ENCODE measurements around the gene KIR3DL1.
"Not testable (repeated sequence)": the region's sequence is repeated elsewhere in the genome, so short reads cannot be mapped to it uniquely, and the experiment has no call there.

KIR3DL1 gene

GRCh38 chr19:54777851-54778250 lies 38.4 kb upstream of the KIR3DL1 start:
- H2AFZ ChIP-seq (ENCODE audit: low read length); H4K20me1 ChIP-seq (ENCODE audit: insufficient read depth, low read length); H3K4me2 ChIP-seq (ENCODE audit: low read length); H3K9me2 ChIP-seq (ENCODE audit: low read depth, low read length); H3K27ac ChIP-seq (ENCODE audit: low read depth, low read length, poor library complexity, severe bottlenecking); H3F3A ChIP-seq (ENCODE audit: insufficient read depth, low read length); H3K4me1 ChIP-seq (ENCODE audit: insufficient read depth, low read length, severe bottlenecking); H3K9me3 ChIP-seq (ENCODE audit: low read length); H3K79me2 ChIP-seq (ENCODE audit: insufficient read depth, low read length); H3K4me3 ChIP-seq (ENCODE audit: low read depth, low read length, poor library complexity, severe bottlenecking); H3K9ac ChIP-seq (ENCODE audit: low read length); H3K36me3 ChIP-seq (ENCODE audit: insufficient read depth, low read length); H3K27me3 ChIP-seq (ENCODE audit: insufficient read depth, low read length): not testable (repeated sequence)

DNA sequence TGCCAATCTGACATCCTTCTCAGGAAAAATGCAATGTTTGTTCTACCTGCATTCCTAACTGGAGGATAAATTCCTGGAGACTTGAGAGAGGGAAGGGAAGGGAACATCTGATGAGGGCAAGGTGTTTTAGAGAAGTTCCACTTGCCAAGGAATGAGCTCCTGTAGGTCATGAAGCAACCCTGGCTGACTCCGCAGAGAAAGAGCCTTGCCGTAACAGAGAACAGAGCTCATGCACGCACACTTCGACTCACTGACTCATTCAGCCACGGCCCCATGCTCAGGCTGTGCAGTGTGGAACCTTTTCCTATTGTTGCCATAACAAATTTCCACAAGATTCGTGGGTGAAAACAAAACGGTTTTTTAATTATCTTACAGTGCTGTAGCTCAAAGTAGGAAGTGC lies 37.4 kb upstream of the KIR3DL1 start:
- not testable (repeated sequence) for H3F3A ChIP-seq (ENCODE audit: insufficient read depth, low read length); H3K27ac ChIP-seq (ENCODE audit: low read depth, low read length, poor library complexity, severe bottlenecking); H3K9me3 ChIP-seq (ENCODE audit: low read length); H3K4me3 ChIP-seq (ENCODE audit: low read depth, low read length, poor library complexity, severe bottlenecking); H3K27me3 ChIP-seq (ENCODE audit: insufficient read depth, low read length); H3K4me2 ChIP-seq (ENCODE audit: low read length); H2AFZ ChIP-seq (ENCODE audit: low read length); H3K4me1 ChIP-seq (ENCODE audit: insufficient read depth, low read length, severe bottlenecking); H3K36me3 ChIP-seq (ENCODE audit: insufficient read depth, low read length); H3K9me2 ChIP-seq (ENCODE audit: low read depth, low read length); H3K79me2 ChIP-seq (ENCODE audit: insufficient read depth, low read length); H4K20me1 ChIP-seq (ENCODE audit: insufficient read depth, low read length); H3K9ac ChIP-seq (ENCODE audit: low read length)

DNA sequence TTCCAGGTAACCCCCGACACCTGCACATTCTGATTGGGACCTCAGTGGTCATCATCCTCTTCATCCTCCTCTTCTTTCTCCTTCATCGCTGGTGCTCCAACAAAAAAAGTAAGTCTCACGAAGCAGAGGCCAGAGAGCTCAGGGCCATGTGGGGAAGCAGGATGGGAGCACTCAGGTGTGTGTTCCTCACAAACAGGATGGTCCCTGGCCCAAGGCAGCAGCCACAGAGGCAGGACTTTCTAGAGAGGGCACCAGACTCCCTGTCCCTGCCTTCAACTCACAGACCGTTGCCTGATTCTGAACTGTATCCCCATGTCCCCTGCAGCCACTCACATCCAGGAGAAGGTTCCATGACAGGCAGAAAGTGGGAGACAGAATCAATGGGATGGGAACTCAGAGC lies 33.4 kb upstream of the KIR3DL1 start:
- not testable (repeated sequence) for H3K9me3 ChIP-seq (ENCODE audit: low read length); H4K20me1 ChIP-seq (ENCODE audit: insufficient read depth, low read length); H3K4me2 ChIP-seq (ENCODE audit: low read length); H3K27me3 ChIP-seq (ENCODE audit: insufficient read depth, low read length); H3K9me2 ChIP-seq (ENCODE audit: low read depth, low read length); H3K27ac ChIP-seq (ENCODE audit: low read depth, low read length, poor library complexity, severe bottlenecking); H3K4me3 ChIP-seq (ENCODE audit: low read depth, low read length, poor library complexity, severe bottlenecking); H2AFZ ChIP-seq (ENCODE audit: low read length); H3F3A ChIP-seq (ENCODE audit: insufficient read depth, low read length); H3K79me2 ChIP-seq (ENCODE audit: insufficient read depth, low read length); H3K36me3 ChIP-seq (ENCODE audit: insufficient read depth, low read length); H3K9ac ChIP-seq (ENCODE audit: low read length); H3K4me1 ChIP-seq (ENCODE audit: insufficient read depth, low read length, severe bottlenecking)

GRCh38 chr19:54786091-54786723 lies 30.1 kb upstream of the KIR3DL1 start:
- not testable (repeated sequence) for H3F3A ChIP-seq (ENCODE audit: insufficient read depth, low read length); H3K9me3 ChIP-seq (ENCODE audit: low read length); H3K27me3 ChIP-seq (ENCODE audit: insufficient read depth, low read length); H3K27ac ChIP-seq (ENCODE audit: low read depth, low read length, poor library complexity, severe bottlenecking); H3K4me1 ChIP-seq (ENCODE audit: insufficient read depth, low read length, severe bottlenecking); H3K79me2 ChIP-seq (ENCODE audit: insufficient read depth, low read length); H3K36me3 ChIP-seq (ENCODE audit: insufficient read depth, low read length); H2AFZ ChIP-seq (ENCODE audit: low read length); H3K4me2 ChIP-seq (ENCODE audit: low read length); H3K4me3 ChIP-seq (ENCODE audit: low read depth, low read length, poor library complexity, severe bottlenecking); H3K9me2 ChIP-seq (ENCODE audit: low read depth, low read length); H3K9ac ChIP-seq (ENCODE audit: low read length); H4K20me1 ChIP-seq (ENCODE audit: insufficient read depth, low read length)

- not testable (repeated sequence) for H3K36me3 ChIP-seq (ENCODE audit: insufficient read depth, low read length); H3K9me2 ChIP-seq (ENCODE audit: low read depth, low read length); H3K9ac ChIP-seq (ENCODE audit: low read length); H3K9me3 ChIP-seq (ENCODE audit: low read length); H4K20me1 ChIP-seq (ENCODE audit: insufficient read depth, low read length); H3K4me1 ChIP-seq (ENCODE audit: insufficient read depth, low read length, severe bottlenecking); H3K27ac ChIP-seq (ENCODE audit: low read depth, low read length, poor library complexity, severe bottlenecking); H3K4me3 ChIP-seq (ENCODE audit: low read depth, low read length, poor library complexity, severe bottlenecking); H3F3A ChIP-seq (ENCODE audit: insufficient read depth, low read length); H3K27me3 ChIP-seq (ENCODE audit: insufficient read depth, low read length); H2AFZ ChIP-seq (ENCODE audit: low read length); H3K4me2 ChIP-seq (ENCODE audit: low read length); H3K79me2 ChIP-seq (ENCODE audit: insufficient read depth, low read length)
These were observed 28.1 kb upstream of the KIR3DL1 start for GRCh38 chr19:54788154-54788553.

Data from OCI-LY1 (cell line).